ENCODE data around the gene FBXL13.
"Not testable (repeated sequence)": the region's sequence is repeated elsewhere in the genome, so short reads cannot be mapped to it uniquely, and the experiment has no call there.

Gene FBXL13

GRCh38 chr7:102982235-102982634 is 92.4 kb downstream of the FBXL13 start:
- no peaks in the 10 kb centered on the region for H3K4me1 Mint-ChIP-seq
- H3K9me3 Mint-ChIP-seq: peaks cover 13% of the 10 kb centered on the region
- no peaks in the 10 kb centered on the region for H3K36me3 Mint-ChIP-seq (ENCODE audit: low read depth)
- H3K27ac Mint-ChIP-seq: no peak overlapping the region
- no peak for TF ChIP-seq CTCF (IDR thresholded peaks at IDR 0.05; ENCODE audit: unreplicated experiment in 3 of 3)
- H3K27me3 Mint-ChIP-seq (ENCODE audit: low read depth): no peaks in the 10 kb centered on the region
- H3K4me3 Mint-ChIP-seq: no peak overlapping the region

- Mint-ChIP-seq H3K4me3 (no peak overlapping the region), H3K9me3 (peaks cover 15% of the 10 kb centered on the region), H3K36me3 (ENCODE audit: low read depth) (peaks cover 3% of the 10 kb centered on the region), H3K27me3 (ENCODE audit: low read depth) (no peaks in the 10 kb centered on the region), H3K27ac (no peak overlapping the region), H3K4me1 (no peaks in the 10 kb centered on the region)
- no peak for TF ChIP-seq CTCF (IDR thresholded peaks at IDR 0.05; ENCODE audit: unreplicated experiment in 3 of 3)
Observed at GRCh38 chr7:102981451-102981850, 93.1 kb downstream of the FBXL13 start.

GRCh38 chr7:102979670-102980069 is 94.9 kb downstream of the FBXL13 start:
- Mint-ChIP-seq H3K4me1 (no peaks in the 10 kb centered on the region), H3K36me3 (ENCODE audit: low read depth) (peaks cover 8% of the 10 kb centered on the region)
- TF ChIP-seq CTCF (IDR thresholded peaks at IDR 0.05; ENCODE audit: unreplicated experiment in 3 of 3): no peak

DNA sequence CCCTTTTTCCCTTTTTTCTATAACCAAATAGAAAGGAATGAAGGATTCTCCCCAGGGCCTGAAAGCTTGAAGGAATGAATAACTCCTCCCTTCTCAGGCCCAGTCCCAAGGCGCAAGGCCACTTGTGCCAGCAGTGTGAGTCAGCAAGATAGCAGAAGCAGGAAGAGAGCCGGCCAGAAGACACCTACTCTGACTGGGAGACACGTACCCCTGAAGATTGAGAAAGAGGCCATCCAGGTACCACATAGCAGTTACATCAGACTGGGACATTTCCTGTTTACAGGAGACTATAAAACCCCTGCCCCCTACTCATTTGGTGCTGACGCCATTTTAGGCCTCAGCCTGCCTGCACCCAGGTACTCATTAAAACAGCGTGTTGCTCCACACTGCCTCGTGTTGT is 96.3 kb downstream of the FBXL13 start:
- Mint-ChIP-seq H3K4me1 (no peaks in the 10 kb centered on the region), H3K36me3 (ENCODE audit: low read depth) (peaks cover 11% of the 10 kb centered on the region), H3K4me3 (no peak overlapping the region), H3K27me3 (ENCODE audit: low read depth) (peaks cover 4% of the 10 kb centered on the region), H3K27ac (no peak overlapping the region), H3K9me3 (peaks cover 23% of the 10 kb centered on the region)
- TF ChIP-seq CTCF (IDR thresholded peaks at IDR 0.05; ENCODE audit: unreplicated experiment in 3 of 3): no peak

More at GRCh38 chr7:102979670-102980069, 94.9 kb downstream of the FBXL13 start:
- Mint-ChIP-seq H3K9me3 (peaks cover 20% of the 10 kb centered on the region), H3K27me3 (ENCODE audit: low read depth) (no peaks in the 10 kb centered on the region), H3K27ac (no peak overlapping the region), H3K4me3 (no peak overlapping the region)

DNA sequence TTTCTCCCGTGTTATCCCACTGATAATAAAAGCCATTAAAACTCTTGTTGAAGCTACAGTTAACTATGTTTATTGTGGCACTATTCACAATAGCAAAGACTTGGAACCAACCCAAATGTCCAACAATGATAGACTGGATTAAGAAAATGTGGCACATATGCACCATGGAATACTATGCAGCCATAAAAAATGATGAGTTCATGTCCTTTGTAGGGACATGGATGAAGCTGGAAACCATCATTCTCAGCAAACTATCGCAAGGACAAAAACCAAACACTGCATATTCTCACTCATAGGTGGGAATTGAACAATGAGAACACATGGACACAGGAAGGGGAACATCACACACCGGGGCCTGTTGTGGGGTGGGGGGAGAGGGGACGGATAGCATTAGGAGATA is 97.0 kb downstream of the FBXL13 start:
- H3K4me1 Mint-ChIP-seq; H3K27me3 Mint-ChIP-seq (ENCODE audit: low read depth); H3K27ac Mint-ChIP-seq; H3K4me3 Mint-ChIP-seq: not testable (repeated sequence)
- Mint-ChIP-seq H3K9me3 (peaks cover 25% of the 10 kb centered on the region), H3K36me3 (ENCODE audit: low read depth) (peaks cover 14% of the 10 kb centered on the region)

DNA sequence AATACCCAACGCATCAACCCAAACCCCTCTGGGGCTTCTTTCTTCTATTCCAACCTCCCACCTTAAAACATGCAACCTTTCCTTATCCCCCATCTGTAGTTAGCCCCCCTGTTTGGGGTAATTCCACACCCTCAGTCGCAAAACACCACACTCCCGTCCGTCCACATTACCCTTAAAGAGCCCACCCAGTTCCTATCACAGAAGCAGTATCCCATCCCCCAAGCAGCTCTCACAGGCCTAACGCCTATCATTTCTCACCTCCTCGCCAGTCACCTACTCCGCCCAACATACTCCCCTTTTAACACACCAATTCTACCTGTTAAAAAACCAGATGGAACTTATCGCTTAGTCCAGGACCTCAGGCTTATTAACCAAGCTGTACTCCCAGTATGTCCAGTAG is 98.1 kb downstream of the FBXL13 start:
- Mint-ChIP-seq H3K27ac (no peak overlapping the region), H3K4me1 (no peaks in the 10 kb centered on the region)

More for the DNA sequence above, 98.1 kb downstream of the FBXL13 start:
- peaks cover 25% of the 10 kb centered on the region for H3K9me3 Mint-ChIP-seq
- H3K36me3 Mint-ChIP-seq (ENCODE audit: low read depth): peaks cover 14% of the 10 kb centered on the region
- H3K27me3 Mint-ChIP-seq (ENCODE audit: low read depth): peaks cover 5% of the 10 kb centered on the region
- no peak for TF ChIP-seq CTCF (IDR thresholded peaks at IDR 0.05; ENCODE audit: unreplicated experiment in 3 of 3)
- H3K4me3 Mint-ChIP-seq: no peak overlapping the region
